HepG2 (cell line): ENCODE data around the gene DDI2. TPM values are rescaled to one million over a fixed set of nuclear protein-coding genes. Genes with fewer than 3 reads are reported as not detected.

ENCODE experiments used
- CAMTA2 ChIP-seq: sonication (generic); formaldehyde crosslinking; IDR thresholded peaks from 2 replicates; pipeline ENCODE4 v1.4.0; 2020; ENCODE audit warnings: mild to moderate bottlenecking, missing genetic modification reagents, borderline replicate concordance
- ETS1 ChIP-seq: sonication (generic); formaldehyde crosslinking; IDR thresholded peaks from 2 replicates; pipeline ENCODE4 v1.4.0; 2020; ENCODE audit warnings: missing genetic modification reagents
- FOXK1 ChIP-seq: sonication (generic); formaldehyde crosslinking; IDR thresholded peaks from 2 replicates; pipeline ENCODE4 v1.4.0; 2020; ENCODE audit warnings: low read depth, missing genetic modification reagents, borderline replicate concordance
- HNF4A ChIP-seq: sonication (generic); formaldehyde crosslinking; IDR thresholded peaks from 2 replicates; pipeline ENCODE4 v1.4.0; 2020; ENCODE audit warnings: missing genetic modification reagents
- KLF12 ChIP-seq: sonication (generic); formaldehyde crosslinking; IDR thresholded peaks from 2 replicates; pipeline ENCODE4 v1.4.0; 2020; ENCODE audit warnings: missing genetic modification reagents, borderline replicate concordance
- ONECUT2 ChIP-seq: sonication (generic); formaldehyde crosslinking; IDR thresholded peaks from 2 replicates; pipeline ENCODE4 v1.4.0; 2020; ENCODE audit warnings: missing genetic modification reagents
- RAD21 ChIP-seq: fragments of 450-650 bp; formaldehyde crosslinking; IDR thresholded peaks from 2 replicates; pipeline ENCODE4 v1.5.0; 2020; ENCODE audit warnings: mild to moderate bottlenecking
- SCMH1 ChIP-seq: sonication (generic); formaldehyde crosslinking; IDR thresholded peaks from 2 replicates; pipeline ENCODE4 v1.9.0; 2021; ENCODE audit warnings: missing genetic modification reagents, mild to moderate bottlenecking, borderline replicate concordance
- SMAD3 ChIP-seq: sonication (generic); formaldehyde crosslinking; IDR thresholded peaks from 2 replicates; pipeline ENCODE4 v1.4.0; 2020; ENCODE audit warnings: missing genetic modification reagents
- SRF ChIP-seq: IDR thresholded peaks from 2 replicates; pipeline ENCODE4 v1.6.1; 2011; ENCODE audit warnings: mild to moderate bottlenecking, low read depth, low read length, moderate library complexity
- SSRP1 ChIP-seq: IDR thresholded peaks from 2 replicates; pipeline ENCODE4 v1.6.1; 2016; ENCODE audit warnings: control low read depth
- XRCC5 ChIP-seq: fragments of 200-400 bp; formaldehyde crosslinking; optimal IDR thresholded peaks from 2 replicates; pipeline ENCODE3; 2017; ENCODE audit warnings: mild to moderate bottlenecking, low read length
- ZNF276 ChIP-seq: sonication (generic); formaldehyde crosslinking; IDR thresholded peaks from 2 replicates; pipeline ENCODE4 v1.4.0; 2020; ENCODE audit warnings: mild to moderate bottlenecking, low read depth, missing genetic modification reagents
- ZNF382 ChIP-seq: sonication (generic); formaldehyde crosslinking; IDR thresholded peaks from 2 replicates; pipeline ENCODE4 v1.5.0; 2020; ENCODE audit warnings: missing genetic modification reagents, mild to moderate bottlenecking, borderline replicate concordance
- ZNF432 ChIP-seq: sonication (generic); formaldehyde crosslinking; IDR thresholded peaks from 2 replicates; pipeline ENCODE4 v1.5.0; 2020; ENCODE audit warnings: missing genetic modification reagents, mild to moderate bottlenecking, borderline replicate concordance
- ZNF720 ChIP-seq: sonication (generic); formaldehyde crosslinking; IDR thresholded peaks from 2 replicates; pipeline ENCODE4 v1.4.0; 2020; ENCODE audit warnings: missing genetic modification reagents
- ZNF773 ChIP-seq: sonication (generic); formaldehyde crosslinking; IDR thresholded peaks from 2 replicates; pipeline ENCODE4 v1.4.0; 2020; ENCODE audit warnings: missing genetic modification reagents, borderline replicate concordance
- ZNF782 ChIP-seq: sonication (generic); formaldehyde crosslinking; IDR thresholded peaks from 2 replicates; pipeline ENCODE4 v1.4.0; 2020; ENCODE audit warnings: missing genetic modification reagents, mild to moderate bottlenecking, borderline replicate concordance
- polyA plus RNA-seq, 8 experiments: library from polyadenylated mRNA; depleted of rRNA in 3 of 8; stranded (reverse) in 7 of 8; unstranded in 1 of 8; fragments of >200 nt; fragmentation: Illumina TruSeq in 4 of 8; extraction: Trizol in 4 of 8; gene quantifications; 2 replicates each; pipeline versions ENCODE4 v1.2.1 to v1.2.3, GENCODE V29; 2011 to 2016; ENCODE audit warnings: low read depth in 4 of 8, missing spikeins in 1 of 8, mixed read lengths in 1 of 8; ENCODE audit not compliant: insufficient read depth in 1 of 8
- total RNA-seq, 5 experiments: library from RNA; depleted of rRNA; stranded (reverse); fragments of >200 nt; fragmentation: Illumina TruSeq; extraction: Trizol; gene quantifications; 2 replicates each; pipeline ENCODE4 v1.2.3, GENCODE V29; 2016; ENCODE audit warnings: low read depth in 1 of 5
- TF ChIP-seq, protein P1 (sequence below): sonication (generic); formaldehyde crosslinking; conservative IDR thresholded peaks from 2 replicates; pipeline ENCODE4 v1.4.0; 2020; ENCODE audit warnings: missing genetic modification reagents
- TF ChIP-seq, protein P2 (sequence below): sonication (generic); formaldehyde crosslinking; IDR thresholded peaks from 2 replicates; pipeline ENCODE4 v1.4.0; 2020; ENCODE audit warnings: mild to moderate bottlenecking, low read depth, missing genetic modification reagents
- TF ChIP-seq, protein P3 (sequence below): sonication (generic); formaldehyde crosslinking; IDR thresholded peaks from 2 replicates; pipeline ENCODE4 v1.8.1; 2023; ENCODE audit warnings: mild to moderate bottlenecking, missing genetic modification reagents
- TF ChIP-seq, protein P4 (sequence below): sonication (generic); formaldehyde crosslinking; IDR thresholded peaks from 2 replicates; pipeline ENCODE4 v1.5.0; 2020; ENCODE audit warnings: mild to moderate bottlenecking, low read depth, missing genetic modification reagents, borderline replicate concordance

Gene DDI2
- total and polyA plus RNA-seq, 2 of the 13 experiments (the other 11 are each of a cell fraction or from before 2014, with no cell fraction given): 8.5 to 25.7 TPM

DNA sequence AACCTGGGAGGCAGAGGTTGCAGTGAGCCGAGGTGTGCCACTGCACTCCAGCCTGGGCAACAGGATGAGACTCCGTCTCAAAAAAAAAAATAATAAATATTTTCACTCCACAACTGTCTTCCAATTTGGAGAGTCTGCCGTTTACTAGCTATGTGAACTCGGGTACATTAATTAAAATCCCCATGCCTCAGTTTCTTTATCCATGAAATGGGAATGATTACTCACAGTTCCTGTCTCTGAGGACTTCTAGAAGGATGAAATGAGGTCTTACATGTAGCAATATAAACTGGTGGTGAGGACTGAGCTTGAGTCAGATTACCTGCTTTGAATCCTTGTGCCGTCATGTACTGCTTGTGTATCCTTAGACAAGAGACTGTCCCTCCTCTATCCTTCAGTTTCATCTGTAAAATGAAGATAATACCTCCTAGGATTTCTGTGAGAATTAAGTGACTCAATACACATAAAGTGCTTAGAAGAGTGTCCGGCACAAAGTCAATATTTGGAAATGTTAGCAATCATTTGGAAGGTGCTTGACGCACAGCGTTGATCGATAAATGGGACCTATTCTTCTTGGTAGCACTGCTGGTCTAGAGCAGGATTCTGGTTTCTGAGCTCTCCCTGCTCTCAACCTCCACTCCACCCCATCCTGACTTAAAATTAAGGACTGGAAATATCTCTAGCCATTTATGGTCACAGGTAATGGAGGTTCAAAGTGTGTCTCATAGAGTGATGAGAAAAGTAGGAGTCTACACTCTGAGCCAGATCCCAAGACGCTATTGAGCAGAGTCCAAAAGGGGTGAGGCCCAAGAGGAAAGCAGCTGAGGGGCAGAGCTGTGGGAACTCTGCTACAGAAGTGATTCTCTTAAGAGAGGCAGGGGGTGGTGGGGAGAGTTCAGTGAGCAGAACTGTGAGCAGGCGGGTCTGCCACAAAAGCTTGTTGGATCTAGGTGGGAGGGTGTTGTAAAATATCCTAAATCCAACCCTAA lies 11.6 kb upstream of the DDI2 start (continued):
- no peak for TF ChIP-seq SCMH1 (CRISPR knock-in tag)
- no peak for TF ChIP-seq ZNF720 (CRISPR knock-in tag)
- TF ChIP-seq ZNF276: no peak
- TF ChIP-seq ZNF432 (CRISPR knock-in tag): no peak
- no peak for TF ChIP-seq FOXK1 (CRISPR knock-in tag)
- no peak for TF ChIP-seq ZNF782 (CRISPR knock-in tag)
- TF ChIP-seq, protein P1, sequence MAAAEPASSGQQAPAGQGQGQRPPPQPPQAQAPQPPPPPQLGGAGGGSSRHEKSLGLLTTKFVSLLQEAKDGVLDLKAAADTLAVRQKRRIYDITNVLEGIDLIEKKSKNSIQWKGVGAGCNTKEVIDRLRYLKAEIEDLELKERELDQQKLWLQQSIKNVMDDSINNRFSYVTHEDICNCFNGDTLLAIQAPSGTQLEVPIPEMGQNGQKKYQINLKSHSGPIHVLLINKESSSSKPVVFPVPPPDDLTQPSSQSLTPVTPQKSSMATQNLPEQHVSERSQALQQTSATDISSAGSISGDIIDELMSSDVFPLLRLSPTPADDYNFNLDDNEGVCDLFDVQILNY (CRISPR knock-in tag): no peak
- TF ChIP-seq, protein P2, sequence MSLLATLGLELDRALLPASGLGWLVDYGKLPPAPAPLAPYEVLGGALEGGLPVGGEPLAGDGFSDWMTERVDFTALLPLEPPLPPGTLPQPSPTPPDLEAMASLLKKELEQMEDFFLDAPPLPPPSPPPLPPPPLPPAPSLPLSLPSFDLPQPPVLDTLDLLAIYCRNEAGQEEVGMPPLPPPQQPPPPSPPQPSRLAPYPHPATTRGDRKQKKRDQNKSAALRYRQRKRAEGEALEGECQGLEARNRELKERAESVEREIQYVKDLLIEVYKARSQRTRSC (CRISPR knock-in tag): no peak
- TF ChIP-seq ZNF773 (CRISPR knock-in tag): no peak
- peak; percentile 45; the same call in 1 of the 2 replicates for TF ChIP-seq HNF4A
- TF ChIP-seq CAMTA2: no peak
- TF ChIP-seq ZNF382 (CRISPR knock-in tag): no peak
- TF ChIP-seq ONECUT2: peak; percentile 98
- no peak for TF ChIP-seq SRF
- no peak; the same call in 1 of the 2 replicates for TF ChIP-seq SSRP1 (CRISPR knock-in tag)
- TF ChIP-seq XRCC5: no peak
- TF ChIP-seq KLF12: no peak
- TF ChIP-seq SMAD3 (CRISPR knock-in tag): no peak
- TF ChIP-seq, protein P3, sequence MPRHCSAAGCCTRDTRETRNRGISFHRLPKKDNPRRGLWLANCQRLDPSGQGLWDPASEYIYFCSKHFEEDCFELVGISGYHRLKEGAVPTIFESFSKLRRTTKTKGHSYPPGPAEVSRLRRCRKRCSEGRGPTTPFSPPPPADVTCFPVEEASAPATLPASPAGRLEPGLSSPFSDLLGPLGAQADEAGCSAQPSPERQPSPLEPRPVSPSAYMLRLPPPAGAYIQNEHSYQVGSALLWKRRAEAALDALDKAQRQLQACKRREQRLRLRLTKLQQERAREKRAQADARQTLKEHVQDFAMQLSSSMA: no peak
- TF ChIP-seq RAD21 (CRISPR knock-in tag): no peak
- TF ChIP-seq, protein P4, sequence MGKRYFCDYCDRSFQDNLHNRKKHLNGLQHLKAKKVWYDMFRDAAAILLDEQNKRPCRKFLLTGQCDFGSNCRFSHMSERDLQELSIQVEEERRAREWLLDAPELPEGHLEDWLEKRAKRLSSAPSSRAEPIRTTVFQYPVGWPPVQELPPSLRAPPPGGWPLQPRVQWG (CRISPR knock-in tag): no peak
- TF ChIP-seq ETS1 (CRISPR knock-in tag): no peak
